HS-5 (cell line): ENCODE results near the gene HECW1.

Experiments used
- DNase-seq: peaks from one replicate; pipeline ENCODE4 v3.0.0-alpha.2; 2012; ENCODE audit warnings: low read depth

The HECW1 gene

DNA sequence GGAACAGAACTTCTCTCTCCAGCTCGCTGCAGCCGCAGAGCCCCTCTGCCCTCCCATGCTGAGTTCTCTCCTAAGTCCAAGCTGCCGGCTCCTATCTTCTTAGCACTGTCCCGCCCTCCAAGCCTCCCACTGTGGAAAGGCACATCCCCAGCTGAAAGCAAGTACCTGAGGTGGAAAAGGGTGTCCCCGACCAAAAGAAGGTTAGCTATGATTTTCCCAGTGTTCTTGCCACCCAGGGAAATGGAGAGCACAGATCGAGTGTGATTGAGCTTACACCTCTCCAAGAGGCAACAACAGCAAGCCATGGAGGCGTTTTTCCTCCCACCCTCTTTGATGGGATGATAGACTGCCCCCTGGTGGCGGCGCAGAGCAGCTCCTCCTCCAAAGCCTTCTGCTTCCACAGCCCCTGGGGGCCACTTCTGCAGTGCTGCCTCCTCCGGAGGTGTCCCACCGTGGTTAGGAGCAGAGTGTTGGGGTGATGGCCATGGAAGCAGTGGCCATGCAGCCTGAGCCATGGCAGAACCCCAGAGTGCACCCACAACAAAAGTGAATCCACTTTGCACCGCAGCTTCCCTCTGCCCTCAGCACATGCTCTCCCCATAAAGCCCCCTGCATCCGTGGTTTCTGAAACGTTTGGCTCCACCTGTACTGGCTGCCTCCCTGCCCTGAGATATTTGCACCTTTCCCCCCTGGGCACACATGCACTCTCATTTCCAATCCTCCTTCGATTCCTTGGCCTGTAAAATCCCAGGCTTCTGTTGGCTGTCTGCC lies 327.4 kb downstream of the HECW1 start:
- DNase-seq, result peak; percentile 20

- no peak for DNase-seq
Observed at GRCh38 chr7:43441231-43442130, 329.0 kb downstream of the HECW1 start.

GRCh38 chr7:43443381-43443780 lies 330.9 kb downstream of the HECW1 start:
- DNase-seq, result no peak

DNA sequence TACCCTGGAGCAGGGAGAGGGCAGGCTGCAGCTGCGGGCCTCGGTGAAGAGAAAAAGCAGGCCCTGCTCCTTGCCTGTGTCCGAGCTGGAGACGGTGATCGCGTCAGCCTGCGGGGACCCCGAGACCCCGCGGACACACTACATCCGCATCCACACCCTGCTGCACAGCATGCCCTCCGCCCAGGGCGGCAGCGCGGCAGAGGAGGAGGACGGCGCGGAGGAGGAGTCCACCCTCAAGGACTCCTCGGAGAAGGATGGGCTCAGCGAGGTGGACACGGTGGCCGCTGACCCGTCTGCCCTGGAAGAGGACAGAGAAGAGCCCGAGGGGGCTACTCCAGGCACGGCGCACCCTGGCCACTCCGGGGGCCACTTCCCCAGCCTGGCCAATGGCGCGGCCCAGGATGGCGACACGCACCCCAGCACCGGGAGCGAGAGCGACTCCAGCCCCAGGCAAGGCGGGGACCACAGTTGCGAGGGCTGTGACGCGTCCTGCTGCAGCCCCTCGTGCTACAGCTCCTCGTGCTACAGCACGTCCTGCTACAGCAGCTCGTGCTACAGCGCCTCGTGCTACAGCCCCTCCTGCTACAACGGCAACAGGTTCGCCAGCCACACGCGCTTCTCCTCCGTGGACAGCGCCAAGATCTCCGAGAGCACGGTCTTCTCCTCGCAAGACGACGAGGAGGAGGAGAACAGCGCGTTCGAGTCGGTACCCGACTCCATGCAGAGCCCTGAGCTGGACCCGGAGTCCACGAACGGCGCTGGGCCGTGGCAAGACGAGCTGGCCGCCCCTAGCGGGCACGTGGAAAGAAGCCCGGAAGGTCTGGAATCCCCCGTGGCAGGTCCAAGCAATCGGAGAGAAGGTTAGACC lies 332.5 kb downstream of the HECW1 start:
- no peak for DNase-seq

DNA sequence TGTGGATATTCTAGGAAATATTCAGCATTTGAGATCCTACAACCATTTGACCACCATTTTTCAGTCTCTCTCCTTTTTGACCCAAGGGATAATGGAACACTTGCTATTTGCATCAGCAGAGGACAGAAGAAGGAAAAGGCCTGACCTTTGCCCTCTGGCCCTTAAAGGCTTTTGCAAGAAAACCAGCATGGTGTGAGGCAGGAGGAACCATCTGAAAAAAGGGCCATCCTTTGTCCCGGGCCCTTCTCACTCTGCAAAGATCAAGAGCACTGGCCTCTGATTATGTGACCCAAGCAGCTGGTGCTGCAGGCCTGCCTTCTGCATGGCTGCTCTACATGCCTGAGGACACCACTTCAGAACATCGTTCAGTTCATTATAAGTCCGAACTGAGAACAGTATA lies 337.1 kb downstream of the HECW1 start:
- no peak for DNase-seq

- DNase-seq, result no peak
Observed at GRCh38 chr7:43450894-43451293, 338.4 kb downstream of the HECW1 start.

DNA sequence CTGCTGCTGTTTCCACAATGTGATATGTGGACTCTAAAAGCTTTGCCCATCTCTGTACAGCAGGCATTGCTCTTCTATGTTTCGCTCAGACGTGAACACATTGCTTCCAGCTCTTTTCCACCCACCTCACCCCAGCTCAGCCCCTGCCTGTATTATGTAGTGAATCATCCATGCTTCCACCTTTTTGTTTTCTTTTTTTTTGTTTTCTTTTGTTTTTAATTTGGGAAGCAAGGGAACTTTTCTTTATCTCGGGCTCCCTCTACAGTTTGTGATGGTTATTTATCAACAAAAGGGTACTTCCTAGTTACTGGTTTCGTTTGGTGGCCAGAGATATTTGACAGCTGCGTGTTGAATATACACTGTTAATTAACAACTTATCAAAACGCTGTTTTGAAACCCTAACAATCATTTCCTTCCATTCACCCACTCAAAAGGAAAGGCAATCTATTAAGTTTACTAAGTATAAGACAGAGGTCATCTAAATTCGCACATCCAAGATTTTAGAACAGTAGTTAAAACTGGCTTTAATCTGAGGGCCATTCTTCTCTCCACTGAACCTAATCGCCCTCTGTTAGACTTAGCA lies 342.6 kb downstream of the HECW1 start:
- DNase-seq, result peak; percentile 24

DNA sequence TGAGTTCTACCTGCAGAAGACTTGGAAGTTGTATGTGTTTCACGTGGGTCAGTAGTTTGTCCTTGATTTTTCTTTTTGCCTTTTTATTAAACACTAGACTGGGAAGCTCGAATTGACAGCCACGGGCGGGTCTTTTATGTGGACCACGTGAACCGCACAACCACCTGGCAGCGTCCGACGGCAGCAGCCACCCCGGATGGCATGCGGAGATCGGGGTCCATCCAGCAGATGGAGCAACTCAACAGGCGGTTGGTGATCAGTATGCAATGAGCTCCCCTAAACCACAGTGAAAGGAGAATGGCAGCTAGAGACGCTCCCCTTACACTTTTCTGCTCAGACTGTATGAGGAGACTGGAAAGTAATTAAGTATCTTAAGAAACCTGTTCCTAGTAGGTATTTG lies 343.8 kb downstream of the HECW1 start:
- no peak for DNase-seq

GRCh38 chr7:43458330-43459018 lies 346.0 kb downstream of the HECW1 start:
- DNase-seq, result no peak

GRCh38 chr7:43459019-43459337 lies 346.5 kb downstream of the HECW1 start:
- no peak for DNase-seq

DNA sequence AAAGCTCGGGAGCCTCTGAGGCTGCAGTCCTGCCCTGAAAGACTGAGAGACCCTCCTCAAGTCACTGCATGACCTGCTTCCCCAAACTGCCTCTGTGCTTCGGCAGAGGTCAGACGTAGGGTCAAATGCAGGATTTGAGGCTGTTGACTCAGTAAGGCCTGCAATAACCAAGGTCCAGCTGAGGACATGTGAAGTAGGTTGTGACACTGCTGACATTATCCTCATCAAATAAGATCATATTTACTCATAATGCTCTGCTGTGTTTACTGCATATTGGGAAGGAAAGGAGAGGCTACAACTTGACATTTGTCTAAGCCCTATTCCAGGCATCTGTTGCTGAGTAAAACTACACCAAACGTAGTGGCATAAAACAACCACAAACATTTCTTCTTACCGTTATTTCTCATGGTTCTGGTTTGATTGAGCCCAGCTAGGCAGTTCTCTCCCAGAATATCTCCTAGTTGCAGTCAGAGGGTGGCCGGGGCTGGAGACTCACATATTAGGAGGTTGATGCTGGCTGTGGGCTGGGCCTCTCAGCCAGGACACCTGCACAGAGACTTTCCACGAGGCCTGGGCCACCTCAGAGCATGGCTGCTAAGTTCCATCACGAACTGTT lies 348.4 kb downstream of the HECW1 start:
- DNase-seq, result no peak

- DNase-seq, result no peak
Observed at GRCh38 chr7:43461349-43462024, 349.0 kb downstream of the HECW1 start.

- DNase-seq, result no peak
Observed at GRCh38 chr7:43462836-43463235, 350.4 kb downstream of the HECW1 start.

- no peak for DNase-seq
Observed at GRCh38 chr7:43463401-43463980, 351.0 kb downstream of the HECW1 start.

DNA sequence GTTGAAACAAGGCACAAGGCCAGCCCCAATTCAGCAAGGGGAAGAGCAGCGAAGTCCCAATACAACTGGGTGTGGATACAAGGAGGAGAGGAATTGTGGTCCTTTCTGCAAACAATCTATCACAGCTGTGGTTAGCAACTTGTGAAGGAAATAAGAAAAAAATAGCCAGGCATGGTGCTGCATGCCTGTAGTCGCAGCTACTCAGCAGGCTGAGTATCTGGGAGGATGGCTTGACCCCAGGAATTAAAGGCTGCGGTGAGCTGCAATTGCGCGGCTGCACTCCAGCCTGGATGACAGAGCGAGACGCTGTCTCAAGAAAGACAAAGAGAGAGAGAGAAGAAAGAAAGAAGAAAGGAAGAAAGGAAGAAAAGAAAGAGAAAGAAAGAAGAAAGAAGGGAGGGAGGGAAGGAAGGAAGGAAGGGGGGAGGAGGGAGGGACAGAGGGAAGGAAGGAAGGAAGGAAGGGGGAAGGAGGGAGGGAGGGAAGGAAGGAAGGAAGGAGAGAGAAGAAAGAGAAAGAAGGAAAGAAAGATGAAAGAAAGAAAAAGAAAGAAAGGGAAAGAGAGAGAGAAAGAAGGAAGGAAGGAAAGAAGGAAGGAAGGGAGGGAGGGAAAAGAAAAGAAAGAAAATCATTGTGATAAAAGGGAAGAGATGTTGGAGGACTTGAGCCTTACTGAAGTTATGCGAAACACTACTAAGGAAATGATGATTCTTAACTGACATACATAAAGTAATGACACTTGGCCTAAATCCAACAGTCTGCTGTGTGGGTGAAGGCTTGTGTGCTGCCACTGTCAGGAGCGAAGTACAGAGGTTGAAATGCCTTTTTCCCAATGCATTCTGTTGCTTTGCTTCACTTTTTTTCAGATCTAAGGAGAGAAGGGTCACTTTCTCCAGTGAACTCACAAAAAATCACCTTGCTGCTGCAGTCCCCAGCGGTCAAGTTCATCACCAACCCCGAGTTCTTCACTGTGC lies 353.4 kb downstream of the HECW1 start:
- DNase-seq, result no peak

GRCh38 chr7:43467406-43467805 lies 355.0 kb downstream of the HECW1 start:
- DNase-seq, result no peak

DNA sequence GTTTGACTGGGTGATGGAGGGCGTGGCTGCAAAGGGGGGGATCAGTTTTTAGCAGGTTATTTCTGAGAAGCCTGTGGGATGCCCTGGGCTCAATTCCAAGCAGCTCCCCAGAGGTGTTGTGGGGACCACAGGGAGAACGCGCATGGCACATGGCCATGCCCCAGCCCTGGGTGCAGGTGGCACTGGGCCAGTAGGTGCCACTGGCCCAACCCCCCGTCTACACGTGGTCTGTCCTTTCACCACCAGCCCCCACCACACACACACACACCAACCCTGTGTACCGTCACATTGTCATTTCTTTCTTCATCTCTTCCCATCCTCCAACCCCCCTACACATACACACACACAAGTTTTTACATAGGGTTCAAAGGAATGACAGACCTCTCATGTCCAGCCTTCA lies 355.4 kb downstream of the HECW1 start:
- no peak for DNase-seq

GRCh38 chr7:43469051-43469450 lies 356.6 kb downstream of the HECW1 start:
- no peak for DNase-seq

DNA sequence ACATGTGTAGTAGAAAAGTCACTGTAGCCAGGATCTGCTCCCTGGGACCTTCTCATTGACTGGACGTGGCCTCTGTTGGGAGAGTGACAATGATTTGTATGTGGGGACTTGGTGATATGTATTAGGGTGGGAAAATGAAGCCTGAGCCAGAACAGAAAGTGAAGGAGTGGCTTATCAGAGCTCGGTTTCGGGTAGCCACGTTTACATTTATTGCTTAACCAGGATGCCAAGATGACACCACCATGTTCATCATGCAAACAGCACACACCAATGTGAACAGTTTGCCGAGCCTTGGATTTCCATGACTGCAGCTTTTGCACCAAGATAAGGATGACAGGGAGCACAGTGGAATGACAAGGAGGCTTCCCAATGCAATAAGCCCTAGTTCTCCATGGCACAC lies 357.7 kb downstream of the HECW1 start:
- DNase-seq, result no peak
